HCEC 1CT (cell line): ENCODE results near the gene PKNOX2.
A peak's percentile ranks its signal among the peaks of the same experiment; 100 is the strongest.

Experiments used
- DNase-seq: peaks from one replicate; pipeline ENCODE4 v3.0.0-alpha.2; 2017

The PKNOX2 gene

GRCh38 chr11:125164422-125165110 is at the start of gene PKNOX2:
PKNOX2 (plus strand) TSS chr11:125164751; CDS start chr11:125351306, 186,555 bp downstream.
- DNase-seq = peak; percentile 54

GRCh38 chr11:125117429-125117828 is 47.1 kb upstream of the PKNOX2 start:
- DNase-seq = no peak

- DNase-seq = no peak
Observed at GRCh38 chr11:125123194-125123946, 41.2 kb upstream of the PKNOX2 start.

- DNase-seq = peak; percentile 20
Observed at GRCh38 chr11:125123947-125124617, 40.5 kb upstream of the PKNOX2 start.

- no peak for DNase-seq
Observed at GRCh38 chr11:125124618-125124992, 39.9 kb upstream of the PKNOX2 start.

- DNase-seq = peak; percentile 77
Observed at GRCh38 chr11:125128450-125128849, 36.1 kb upstream of the PKNOX2 start.

GRCh38 chr11:125129316-125129993 is 35.1 kb upstream of the PKNOX2 start:
- DNase-seq = no peak

- no peak for DNase-seq
Observed at GRCh38 chr11:125132071-125132470, 32.5 kb upstream of the PKNOX2 start.

- DNase-seq = no peak
Observed at GRCh38 chr11:125132596-125132995, 32.0 kb upstream of the PKNOX2 start.

- no peak for DNase-seq
Observed at GRCh38 chr11:125136001-125136400, 28.6 kb upstream of the PKNOX2 start.

GRCh38 chr11:125138966-125139365 is 25.6 kb upstream of the PKNOX2 start:
- no peak for DNase-seq

GRCh38 chr11:125139778-125140177 is 24.8 kb upstream of the PKNOX2 start:
- no peak for DNase-seq

- DNase-seq = no peak
Observed at GRCh38 chr11:125140233-125140632, 24.3 kb upstream of the PKNOX2 start.

GRCh38 chr11:125141178-125141577 is 23.4 kb upstream of the PKNOX2 start:
- no peak for DNase-seq

- peak; percentile 8 for DNase-seq
Observed at GRCh38 chr11:125141686-125142535, 22.6 kb upstream of the PKNOX2 start.

GRCh38 chr11:125146232-125146631 is 18.3 kb upstream of the PKNOX2 start:
- no peak for DNase-seq

GRCh38 chr11:125147280-125147679 is 17.3 kb upstream of the PKNOX2 start:
- DNase-seq = no peak

GRCh38 chr11:125148011-125148410 is 16.5 kb upstream of the PKNOX2 start:
- no peak for DNase-seq

- DNase-seq = no peak
Observed at GRCh38 chr11:125148743-125149142, 15.8 kb upstream of the PKNOX2 start.

GRCh38 chr11:125153837-125154236 is 10.7 kb upstream of the PKNOX2 start:
- no peak for DNase-seq

- no peak for DNase-seq
Observed at GRCh38 chr11:125154378-125155099, 10.0 kb upstream of the PKNOX2 start.

GRCh38 chr11:125155100-125155444 is 9.5 kb upstream of the PKNOX2 start:
- no peak for DNase-seq
